ENCODE measurements around the gene PXT1. TPM values are rescaled to one million over a fixed set of nuclear protein-coding genes. Genes with fewer than 3 reads are reported as not detected.

Gene PXT1
- total and polyA plus RNA-seq, 2 donors (not counting 1 experiment from before 2014, with no cell fraction given): 0.52 TPM; not detected in 1

GRCh38 chr6:36404164-36404563, 38.5 kb downstream of the PXT1 start:
- Histone ChIP-seq H3K4me3 (ENCODE audit: control extremely low read depth in 1 of 5, extremely low read depth in 1 of 5, insufficient read depth in 1 of 5, low read depth in 2 of 5, low read length in 4 of 5) (no peak overlapping the region), H3K9ac (ENCODE audit: low read length) (no peak overlapping the region), H3K9me3 (ENCODE audit: control extremely low read depth in 1 of 3, control insufficient read depth in 2 of 3, insufficient read depth in 1 of 3, low read length in 2 of 3) (no peaks in the 10 kb centered on the region), H3K36me3 (replicated peaks in 1 of 2; ENCODE audit: control extremely low read depth in 1 of 2, control insufficient read depth in 1 of 2, extremely low read depth in 1 of 2, insufficient read depth in 2 of 2, low read length in 1 of 2) (no peaks in the 10 kb centered on the region), H3K27me3 (replicated peaks in 1 of 4; ENCODE audit: control extremely low read depth in 1 of 4, control insufficient read depth in 3 of 4, insufficient read depth in 4 of 4, low read length in 3 of 4) (no peaks in the 10 kb centered on the region), H3K27ac (ENCODE audit: low read length in 2 of 2) (no peak overlapping the region), H2AFZ (ENCODE audit: insufficient read depth, low read depth, low read length, poor library complexity, severe bottlenecking) (no peak overlapping the region), H3K4me1 (ENCODE audit: control insufficient read depth in 2 of 2, insufficient read depth in 2 of 2, low read length in 2 of 2) (no peaks in the 10 kb centered on the region), H3K4me2 (replicated peaks; ENCODE audit: low read depth, low read length, poor library complexity, severe bottlenecking) (no peak overlapping the region), H4K20me1 (ENCODE audit: control insufficient read depth, insufficient read depth, low read length, poor library complexity, severe bottlenecking) (no peaks in the 10 kb centered on the region), H3K79me2 (ENCODE audit: control insufficient read depth, insufficient read depth, low read length) (no peaks in the 10 kb centered on the region)
- no peak for TF ChIP-seq EZH2 (IDR thresholded peaks at IDR 0.05; ENCODE audit: borderline replicate concordance, insufficient read depth, low read depth, low read length, poor library complexity, severe bottlenecking)
- TF ChIP-seq CTCF (IDR thresholded peaks at IDR 0.05): no peak
- POLR2A ChIA-PET: no interaction called here
- ATAC-seq (ENCODE audit: low read depth): no peak
- intact Hi-C loops (cut with micrococcal nuclease): no loop called here
- CTCF ChIA-PET: no interaction called here
- Mint-ChIP-seq H3K4me1 (peaks cover 4% of the 10 kb centered on the region), H3K9me3 (ENCODE audit: insufficient read depth) (no peaks in the 10 kb centered on the region), H3K27ac (no peak overlapping the region), H3K4me3 (no peak overlapping the region), H3K27me3 (peaks cover 27% of the 10 kb centered on the region)
- WGBS (ENCODE audit: insufficient coverage): 100% methylated on average over 1 of the region's 4 CpGs
- DNase-seq: no peak

- intact Hi-C loops (cut with micrococcal nuclease): no loop called here
- 87% methylated on average over 2 of the region's 3 CpGs for WGBS (ENCODE audit: insufficient coverage)
- H3K27me3 Mint-ChIP-seq: peaks cover 23% of the 10 kb centered on the region
- no peaks in the 10 kb centered on the region for H3K27me3 ChIP-seq (replicated peaks in 1 of 4; ENCODE audit: control extremely low read depth in 1 of 4, control insufficient read depth in 3 of 4, insufficient read depth in 4 of 4, low read length in 3 of 4)
- POLR2A ChIA-PET: interaction anchor here (0.6 to 0.9 kb wide), 2 partner anchors 33 to 198 kb away, joined by 4 read pairs; no protein-coding TSS in a partner anchor
- H3K9me3 Mint-ChIP-seq (ENCODE audit: insufficient read depth): no peaks in the 10 kb centered on the region
- H3K4me3 Mint-ChIP-seq: no peak overlapping the region
- no peak overlapping the region for H2AFZ ChIP-seq (ENCODE audit: insufficient read depth, low read depth, low read length, poor library complexity, severe bottlenecking)
- no peaks in the 10 kb centered on the region for H4K20me1 ChIP-seq (ENCODE audit: control insufficient read depth, insufficient read depth, low read length, poor library complexity, severe bottlenecking)
- no peak overlapping the region for H3K9ac ChIP-seq (ENCODE audit: low read length)
- peaks cover 4% of the 10 kb centered on the region for H3K4me1 Mint-ChIP-seq
- H3K4me3 ChIP-seq (ENCODE audit: control extremely low read depth in 1 of 5, extremely low read depth in 1 of 5, insufficient read depth in 1 of 5, low read depth in 2 of 5, low read length in 4 of 5): no peak overlapping the region
- no peak overlapping the region for H3K4me2 ChIP-seq (replicated peaks; ENCODE audit: low read depth, low read length, poor library complexity, severe bottlenecking)
- H3K79me2 ChIP-seq (ENCODE audit: control insufficient read depth, insufficient read depth, low read length): no peaks in the 10 kb centered on the region
- ATAC-seq (ENCODE audit: low read depth) (no peak), DNase-seq (no peak)
- H3K27ac Mint-ChIP-seq: no peak overlapping the region
- H3K27ac ChIP-seq (ENCODE audit: low read length in 2 of 2): no peak overlapping the region
- H3K4me1 ChIP-seq (ENCODE audit: control insufficient read depth in 2 of 2, insufficient read depth in 2 of 2, low read length in 2 of 2): no peaks in the 10 kb centered on the region
- H3K9me3 ChIP-seq (ENCODE audit: control extremely low read depth in 1 of 3, control insufficient read depth in 2 of 3, insufficient read depth in 1 of 3, low read length in 2 of 3): no peaks in the 10 kb centered on the region
- no peaks in the 10 kb centered on the region for H3K36me3 ChIP-seq (replicated peaks in 1 of 2; ENCODE audit: control extremely low read depth in 1 of 2, control insufficient read depth in 1 of 2, extremely low read depth in 1 of 2, insufficient read depth in 2 of 2, low read length in 1 of 2)
- TF ChIP-seq CTCF (IDR thresholded peaks at IDR 0.05) (no peak), EZH2 (IDR thresholded peaks at IDR 0.05; ENCODE audit: borderline replicate concordance, insufficient read depth, low read depth, low read length, poor library complexity, severe bottlenecking) (no peak)
- CTCF ChIA-PET: no interaction called here
Observed at GRCh38 chr6:36402481-36402880, 40.2 kb downstream of the PXT1 start.
